GM12872 (cell line): ENCODE measurements around the gene KIF18A.

ENCODE experiments used
- TF ChIP-seq, protein P1 (sequence below): IDR thresholded peaks from 3 replicates; pipeline ENCODE4 v1.5.1; 2011; ENCODE audit warnings: low read depth, mild to moderate bottlenecking, low read length, moderate library complexity; ENCODE audit not compliant: insufficient read depth

The KIF18A gene

DNA sequence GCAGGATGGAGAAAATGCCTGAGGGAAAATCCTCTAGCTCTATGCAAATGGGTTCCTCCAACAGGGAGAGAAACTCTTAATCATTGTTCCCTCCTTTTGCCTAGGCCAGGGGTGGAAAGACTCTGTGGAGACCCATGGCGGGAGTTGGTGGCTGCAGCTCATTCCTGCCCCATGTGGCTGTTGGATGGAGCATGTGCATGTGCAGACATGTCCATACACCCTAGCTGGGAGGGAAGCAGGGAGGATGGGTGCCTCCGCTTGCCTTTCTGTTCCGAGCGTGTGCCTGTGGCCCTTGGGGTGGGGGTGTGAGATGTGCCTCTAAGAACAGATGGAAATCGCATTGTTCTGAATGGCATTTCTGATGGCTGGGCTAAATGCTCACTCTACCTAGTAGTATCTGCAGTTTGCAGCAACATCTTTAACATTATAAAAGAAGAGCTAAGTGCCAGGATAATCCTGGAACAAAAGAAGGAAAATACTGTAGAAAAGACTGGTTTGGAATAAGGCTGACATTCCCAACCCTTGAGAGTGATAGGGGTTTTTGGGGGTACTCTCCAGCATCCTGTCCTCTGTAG, 32.0 kb upstream of the KIF18A start:
- TF ChIP-seq, protein P1, sequence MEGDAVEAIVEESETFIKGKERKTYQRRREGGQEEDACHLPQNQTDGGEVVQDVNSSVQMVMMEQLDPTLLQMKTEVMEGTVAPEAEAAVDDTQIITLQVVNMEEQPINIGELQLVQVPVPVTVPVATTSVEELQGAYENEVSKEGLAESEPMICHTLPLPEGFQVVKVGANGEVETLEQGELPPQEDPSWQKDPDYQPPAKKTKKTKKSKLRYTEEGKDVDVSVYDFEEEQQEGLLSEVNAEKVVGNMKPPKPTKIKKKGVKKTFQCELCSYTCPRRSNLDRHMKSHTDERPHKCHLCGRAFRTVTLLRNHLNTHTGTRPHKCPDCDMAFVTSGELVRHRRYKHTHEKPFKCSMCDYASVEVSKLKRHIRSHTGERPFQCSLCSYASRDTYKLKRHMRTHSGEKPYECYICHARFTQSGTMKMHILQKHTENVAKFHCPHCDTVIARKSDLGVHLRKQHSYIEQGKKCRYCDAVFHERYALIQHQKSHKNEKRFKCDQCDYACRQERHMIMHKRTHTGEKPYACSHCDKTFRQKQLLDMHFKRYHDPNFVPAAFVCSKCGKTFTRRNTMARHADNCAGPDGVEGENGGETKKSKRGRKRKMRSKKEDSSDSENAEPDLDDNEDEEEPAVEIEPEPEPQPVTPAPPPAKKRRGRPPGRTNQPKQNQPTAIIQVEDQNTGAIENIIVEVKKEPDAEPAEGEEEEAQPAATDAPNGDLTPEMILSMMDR, result no peak

DNA sequence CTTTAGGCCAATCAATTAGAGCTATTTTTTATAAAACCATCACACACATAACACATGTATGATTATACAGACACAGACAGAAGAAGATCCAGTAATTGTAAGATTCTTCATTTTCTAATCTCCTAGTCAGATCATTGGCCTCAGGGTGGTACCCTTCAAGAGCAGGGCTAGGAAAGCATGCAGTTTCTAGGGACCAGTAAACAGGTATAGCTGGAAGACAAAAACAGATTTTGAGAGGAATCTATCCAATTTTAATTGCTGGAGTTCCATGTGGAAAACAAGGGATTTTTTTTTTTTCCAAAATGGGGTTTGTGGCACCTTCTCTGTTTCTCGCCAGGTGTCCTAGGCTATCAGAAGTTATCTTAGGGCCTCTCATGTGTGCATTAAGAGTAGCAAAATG, 29.9 kb upstream of the KIF18A start:
- TF ChIP-seq, protein P1, result no peak

DNA sequence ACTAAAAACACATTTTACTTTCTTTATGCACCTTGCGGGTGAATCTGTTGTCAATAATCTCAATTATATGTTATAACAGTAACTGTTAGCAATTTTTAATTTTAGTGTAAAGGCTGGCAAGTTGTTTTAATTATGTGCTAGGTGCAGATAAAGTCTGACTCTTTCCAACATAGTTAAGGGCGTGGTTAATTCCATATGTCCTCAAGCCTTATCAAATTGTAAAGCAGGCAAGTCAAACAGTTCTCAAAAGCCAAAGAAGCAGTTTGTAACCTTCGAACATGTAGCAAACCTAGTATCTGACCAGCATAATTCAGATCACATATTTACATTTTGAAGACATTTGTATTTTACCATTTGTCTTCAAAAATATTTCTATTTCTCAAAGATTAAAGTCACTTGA, 29.4 kb upstream of the KIF18A start:
- TF ChIP-seq, protein P1, result no peak

DNA sequence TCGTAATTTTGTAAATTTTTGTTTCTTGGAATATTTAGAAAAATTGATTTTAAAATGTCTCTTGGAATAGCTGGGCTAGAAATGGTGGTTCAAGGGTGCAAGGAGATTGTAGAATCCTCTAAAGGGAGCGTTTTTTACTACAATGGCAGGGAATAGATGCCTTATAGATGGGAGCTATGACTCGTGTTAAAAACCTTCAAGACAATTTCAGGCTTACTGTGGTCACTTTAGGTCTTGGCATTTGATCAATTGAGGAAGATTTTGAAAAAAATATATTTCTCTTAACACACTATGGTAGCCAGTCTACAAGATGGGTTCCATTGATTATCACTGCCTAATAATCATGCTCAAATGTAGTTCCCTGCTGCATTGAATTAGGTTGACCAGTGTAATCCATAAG, 25.2 kb upstream of the KIF18A start:
- TF ChIP-seq, protein P1, result no peak

DNA sequence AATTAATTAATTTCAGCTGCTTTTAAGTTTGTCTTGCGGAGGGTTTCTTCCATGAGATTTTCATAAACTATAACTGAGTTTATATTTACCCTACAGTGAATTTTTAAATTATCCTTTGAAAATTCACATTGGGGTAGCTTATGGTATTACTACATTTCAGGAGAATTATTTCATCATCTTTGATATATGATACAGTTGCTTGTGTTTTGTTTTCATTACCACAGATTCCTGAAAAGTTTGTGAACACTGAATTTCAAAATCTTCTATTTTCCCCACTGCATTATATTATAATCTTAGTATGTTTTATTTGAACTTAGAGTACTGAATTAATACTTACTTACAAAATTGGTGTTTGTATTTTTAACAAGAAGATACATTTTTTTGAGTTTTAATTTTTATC, 24.6 kb upstream of the KIF18A start:
- TF ChIP-seq, protein P1, result no peak

DNA sequence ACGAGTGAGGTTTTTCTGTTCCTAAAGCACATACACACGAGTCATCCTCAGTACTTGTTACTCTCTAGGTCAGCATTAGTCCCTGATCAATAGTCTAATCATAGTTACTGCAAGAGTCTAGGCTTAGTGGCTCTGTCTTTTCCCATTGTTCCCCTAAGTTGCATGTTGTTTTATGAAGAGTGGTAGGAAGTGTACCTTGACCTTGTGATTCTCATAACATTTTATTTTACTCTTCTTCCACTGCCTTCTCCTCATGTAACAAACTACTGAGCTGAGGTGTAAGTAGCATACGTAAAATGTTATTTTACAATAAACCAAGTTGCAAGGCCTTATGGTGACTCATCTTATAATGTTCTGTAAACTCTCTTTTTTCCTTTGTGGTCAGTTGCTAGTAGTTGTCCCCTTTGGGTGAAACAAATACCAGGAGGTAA, 15.2 kb upstream of the KIF18A start:
- TF ChIP-seq, protein P1, result no peak

DNA sequence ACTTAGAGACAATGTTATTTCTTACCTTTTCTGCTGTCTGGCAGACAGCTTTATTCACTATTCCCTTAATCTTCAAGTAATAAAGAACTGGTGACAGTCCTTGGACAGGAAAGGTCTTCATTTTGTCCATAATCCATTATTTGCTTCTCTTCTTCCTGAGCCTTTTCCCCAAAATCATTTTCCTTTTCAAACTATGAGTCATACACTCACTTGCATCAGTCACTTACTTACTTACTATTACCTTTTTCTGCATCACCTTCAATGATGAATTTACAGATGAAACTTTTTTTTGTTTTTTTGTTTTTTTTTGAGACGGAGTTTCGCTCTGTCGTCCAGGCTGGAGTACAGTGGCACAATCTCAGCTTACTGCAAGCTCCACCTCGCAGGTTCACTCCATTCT, 9.8 kb upstream of the KIF18A start:
- TF ChIP-seq, protein P1, result no peak
